GM10266 (cell line): Measurements from ENCODE around the gene PIGP.
"Not testable (repeated sequence)": the region's sequence is repeated elsewhere in the genome, so short reads cannot be mapped to it uniquely, and the experiment has no call there.

Experiments
- DNase-seq: peaks from one replicate; pipeline ENCODE4 v3.0.0; 2012; ENCODE audit errors: extremely low spot score
- TF ChIP-seq, protein P1 (sequence below): IDR thresholded peaks from 2 replicates; pipeline ENCODE4 v1.5.1; 2012; ENCODE audit warnings: mild to moderate bottlenecking, low read depth; ENCODE audit not compliant: control insufficient read depth, insufficient read depth; ENCODE audit errors: missing control alignments

PIGP gene

DNA sequence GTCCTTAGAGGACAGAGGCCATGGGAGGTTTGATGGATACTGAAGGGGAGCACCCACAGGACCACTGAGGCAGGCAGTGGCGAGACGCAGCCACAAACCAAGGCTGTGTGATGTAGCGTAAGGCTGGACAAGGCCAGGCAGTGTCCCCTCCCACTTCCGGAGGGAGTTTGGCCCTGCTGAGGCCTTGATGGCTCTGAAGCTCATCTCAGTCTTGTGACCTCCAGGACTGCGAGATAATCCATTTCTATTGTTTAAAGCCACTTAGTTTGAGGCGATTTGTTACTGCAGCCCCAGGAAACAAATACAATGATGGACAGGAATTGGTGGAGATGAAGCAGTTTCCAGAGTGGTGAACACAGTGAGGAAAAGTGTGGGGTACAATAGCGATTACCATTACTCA is 15.3 kb downstream of the PIGP start:
- no peak for DNase-seq
- TF ChIP-seq, protein P1, sequence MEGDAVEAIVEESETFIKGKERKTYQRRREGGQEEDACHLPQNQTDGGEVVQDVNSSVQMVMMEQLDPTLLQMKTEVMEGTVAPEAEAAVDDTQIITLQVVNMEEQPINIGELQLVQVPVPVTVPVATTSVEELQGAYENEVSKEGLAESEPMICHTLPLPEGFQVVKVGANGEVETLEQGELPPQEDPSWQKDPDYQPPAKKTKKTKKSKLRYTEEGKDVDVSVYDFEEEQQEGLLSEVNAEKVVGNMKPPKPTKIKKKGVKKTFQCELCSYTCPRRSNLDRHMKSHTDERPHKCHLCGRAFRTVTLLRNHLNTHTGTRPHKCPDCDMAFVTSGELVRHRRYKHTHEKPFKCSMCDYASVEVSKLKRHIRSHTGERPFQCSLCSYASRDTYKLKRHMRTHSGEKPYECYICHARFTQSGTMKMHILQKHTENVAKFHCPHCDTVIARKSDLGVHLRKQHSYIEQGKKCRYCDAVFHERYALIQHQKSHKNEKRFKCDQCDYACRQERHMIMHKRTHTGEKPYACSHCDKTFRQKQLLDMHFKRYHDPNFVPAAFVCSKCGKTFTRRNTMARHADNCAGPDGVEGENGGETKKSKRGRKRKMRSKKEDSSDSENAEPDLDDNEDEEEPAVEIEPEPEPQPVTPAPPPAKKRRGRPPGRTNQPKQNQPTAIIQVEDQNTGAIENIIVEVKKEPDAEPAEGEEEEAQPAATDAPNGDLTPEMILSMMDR, result no peak

DNA sequence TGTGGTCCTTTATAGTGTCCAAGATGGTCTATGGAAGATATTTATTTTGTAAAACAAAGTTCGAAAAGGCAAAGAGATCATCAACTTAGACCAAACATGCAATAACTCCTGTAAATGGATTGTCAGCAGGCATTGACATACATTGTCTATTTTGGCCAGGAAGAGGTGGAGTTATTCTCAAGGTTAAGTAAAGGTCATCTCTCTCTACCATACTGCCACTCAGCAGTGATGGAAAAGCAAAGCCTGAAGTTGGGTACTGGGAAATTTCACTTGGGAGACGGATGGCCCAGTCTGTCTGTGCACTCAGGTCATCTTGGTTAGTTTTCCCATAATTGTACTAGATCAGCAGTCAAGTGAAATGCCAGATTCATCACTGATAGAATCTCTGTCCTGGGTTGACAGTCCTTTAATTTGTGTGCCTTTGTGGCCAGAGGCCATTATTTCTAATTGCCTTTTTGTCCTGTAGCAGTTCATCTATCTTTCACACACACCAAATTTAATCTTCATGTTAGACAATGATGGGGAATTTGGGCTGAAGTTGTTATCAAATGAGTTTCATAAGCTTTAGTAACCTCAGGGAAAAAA is 17.5 kb downstream of the PIGP start:
- TF ChIP-seq, protein P1, result no peak
- DNase-seq, result no peak

GRCh38 chr21:37049741-37050140 is 23.1 kb downstream of the PIGP start:
- not testable (repeated sequence) for DNase-seq

GRCh38 chr21:37047079-37047478 is 25.8 kb downstream of the PIGP start:
- TF ChIP-seq, protein P1, result no peak
- DNase-seq, result no peak

DNA sequence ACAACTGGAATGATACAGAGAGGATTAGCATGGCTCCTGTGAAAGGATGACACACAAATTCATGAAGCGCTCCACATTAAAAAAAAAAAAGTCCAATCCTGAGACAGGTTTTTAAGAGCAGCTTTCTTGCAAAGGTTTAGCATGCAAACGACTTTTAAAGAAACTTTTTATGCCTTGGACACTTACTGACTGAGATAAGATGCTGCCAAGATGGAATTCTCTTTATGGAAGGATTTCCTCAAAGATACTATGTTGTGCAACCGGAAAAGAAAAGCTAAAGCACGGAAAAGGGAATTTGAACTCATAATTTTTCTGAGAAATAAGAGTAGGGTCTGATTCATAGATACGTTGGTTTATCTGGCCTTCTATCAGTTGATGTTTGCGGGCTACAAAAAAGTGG is 27.3 kb downstream of the PIGP start:
- DNase-seq, result no peak
- TF ChIP-seq, protein P1, result no peak

DNA sequence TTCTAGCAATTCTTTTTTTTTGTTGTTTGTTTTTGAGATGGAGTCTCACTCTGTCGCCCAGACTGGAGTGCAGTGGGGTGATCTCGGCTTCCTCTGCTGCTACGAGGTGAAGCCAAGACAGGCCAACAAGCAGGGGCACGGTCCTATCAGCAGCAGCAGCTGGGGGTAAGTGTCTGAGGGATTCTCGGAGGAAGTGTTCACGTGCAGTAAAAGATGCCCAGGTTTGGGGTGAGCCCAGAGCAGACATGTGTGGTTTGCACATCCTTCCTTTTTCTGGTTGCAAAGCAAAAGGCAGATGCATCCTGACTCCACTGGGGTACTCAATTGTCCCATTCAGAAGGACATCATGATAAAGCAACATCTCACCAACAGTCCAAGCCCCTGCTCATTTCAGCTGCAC is 27.7 kb downstream of the PIGP start:
- no peak for DNase-seq
- TF ChIP-seq, protein P1, result no peak

DNA sequence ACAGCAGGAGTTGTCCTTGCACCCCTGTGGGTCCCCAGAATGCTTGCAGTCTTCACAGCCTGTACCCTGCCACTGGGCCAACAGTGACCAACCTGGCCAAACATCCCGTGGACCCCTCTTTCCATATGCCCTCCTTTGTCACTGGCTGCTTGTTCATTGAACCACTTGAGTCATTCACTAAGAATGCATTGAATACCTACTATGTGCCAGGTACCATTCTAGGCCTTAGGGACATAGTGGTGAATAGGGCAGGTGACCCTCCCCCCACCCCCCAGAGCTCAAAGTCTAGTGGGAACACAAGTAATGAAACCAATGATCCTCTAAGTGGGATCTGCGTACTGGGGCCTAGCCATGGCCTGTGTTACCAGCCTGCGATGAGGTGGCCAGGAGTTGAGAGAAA is 28.2 kb downstream of the PIGP start:
- TF ChIP-seq, protein P1, result no peak
- DNase-seq, result no peak

- DNase-seq, result no peak
- TF ChIP-seq, protein P1, result no peak
Measured at GRCh38 chr21:37043818-37044217, 29.1 kb downstream of the PIGP start.
